ENCODE data around the gene IER2. TPM values are rescaled to one million over a fixed set of nuclear protein-coding genes. Genes with fewer than 3 reads are reported as not detected.

The IER2 gene
- total and polyA plus RNA-seq, 2 of the 8 experiments (the other 6 are each of a cell fraction or from before 2014, with no cell fraction given): 84.5 to 138 TPM

GRCh38 chr19:13164343-13165161 is 14.3 kb downstream of the IER2 start (continued):
- TF ChIP-seq MAFK (IDR thresholded peaks at IDR 0.05; ENCODE audit: low read depth, low read length) (peak; percentile 7; the same call in 1 of the 2 replicates), KDM1A (IDR thresholded peaks at IDR 0.05; ENCODE audit: borderline replicate concordance, low read length) (0 out of 2 replicates have a peak, but pooled peaks have one; percentile 49), RAD21 (IDR thresholded peaks at IDR 0.05 in 1 of 2, conservative IDR thresholded peaks at IDR 0.05 in 1 of 2; ENCODE audit: low read depth in 2 of 2, low read length in 2 of 2) (peak in 1 of 2 experiments; percentile 15; a peak in 1 of 4 replicates), SAP30 (IDR thresholded peaks at IDR 0.05; ENCODE audit: insufficient read depth, insufficient replicate concordance, low read length) (peak; percentile 61), HDAC2 (IDR thresholded peaks at IDR 0.05; ENCODE audit: borderline replicate concordance in 1 of 2, low read depth in 2 of 2, low read length in 2 of 2) (peak; percentile 76 to 94; a peak in 3 of 4 replicates), POU5F1 (IDR thresholded peaks at IDR 0.05; ENCODE audit: low read depth, low read length) (no peak), EP300 (IDR thresholded peaks at IDR 0.05; ENCODE audit: borderline replicate concordance in 1 of 2, low read depth in 2 of 2, low read length in 2 of 2) (peak; percentile 20 to 92; a peak in 2 of 3 replicates), ASH2L (IDR thresholded peaks at IDR 0.05; ENCODE audit: low read length) (peak; percentile 76), KDM5A (IDR thresholded peaks at IDR 0.05; ENCODE audit: low read length) (no peak)

Data from H1 (cell line).